Left lung (tissue), 10 donors: ENCODE data around the gene NR1D1. TPM values are rescaled to one million over a fixed set of nuclear protein-coding genes. Genes with fewer than 3 reads are reported as not detected.

ENCODE experiments used
- ATAC-seq: fragments of 200-7000 bp; cut with Tn5 transposase; one replicate; pipeline ENCODE4 v1.9.1; 2020; ENCODE audit warnings: moderate library complexity
- DNase-seq, 4 donors: peaks; one replicate each; pipeline ENCODE4 v3.0.0-alpha.2; 2013 to 2020
- H3K27ac ChIP-seq, 2 donors: fragments of 200-600 bp; sonication (generic) in 1 of 2; one replicate each; pipeline versions ENCODE4 v1.5.0 to v1.8.0; 2020 to 2021
- H3K27me3 ChIP-seq, 2 donors: fragments of 200-600 bp; sonication (generic) in 1 of 2; one replicate each; pipeline versions ENCODE4 v1.5.0 to v1.8.0; 2020 to 2021
- H3K36me3 ChIP-seq, 2 donors: fragments of 200-600 bp; sonication (generic) in 1 of 2; one replicate each; pipeline versions ENCODE4 v1.5.0 to v1.8.0; 2020 to 2021
- H3K4me1 ChIP-seq, 2 donors: fragments of 200-600 bp; one replicate each; pipeline ENCODE4 v1.8.0; 2021
- H3K4me3 ChIP-seq, 2 donors: fragments of 200-600 bp; sonication (generic) in 1 of 2; one replicate each; pipeline versions ENCODE4 v1.5.0 to v1.8.0; 2020 to 2021; ENCODE audit warnings: mild to moderate bottlenecking in 1 of 2
- H3K9me3 ChIP-seq, 2 donors: fragments of 200-600 bp; sonication (generic) in 1 of 2; one replicate each; pipeline versions ENCODE4 v1.5.0 to v1.8.0; 2020 to 2021
- CTCF ChIP-seq, 2 donors: fragments of 200-600 bp; sonication (generic) in 1 of 2; IDR thresholded peaks; one replicate each; pipeline versions ENCODE4 v1.5.0 to v1.8.0; 2021; ENCODE audit warnings: antibody characterized with exemption in 2 of 2
- intact Hi-C, 2 donors: fragments of 100-400 bp; cut with DNase I; formaldehyde crosslinking; loops; one replicate each; pipeline versions ENCODE4 v1.11.2 to v1.14.2; 2022
- polyA plus RNA-seq, 6 donors: library from polyadenylated mRNA; unstranded; fragments of 120-200 nt; gene quantifications; one replicate each; pipeline ENCODE4 v1.2.1, GENCODE V29; 2013; ENCODE audit not compliant: insufficient read length in 6 of 6
- total RNA-seq, 2 donors: library from RNA; stranded (reverse); fragmentation: NEBNext Ultra II Directional; extraction: Animal tissue kit (Norgen Biotek cat#: 25700); gene quantifications; one replicate each; pipeline ENCODE4 v1.2.1, GENCODE V29; 2021
- donor health status: DM: no; HTN: yes; CAD: no.
- donor health status: DM: no; HTN: no; CAD: no.

NR1D1 gene
- total and polyA plus RNA-seq, 8 donors: 3.0 to 11.4 (median 4.1) TPM

- no peak for DNase-seq
- intact Hi-C loops: no loop called here
- no peaks in the 10 kb centered on the region for H3K9me3 ChIP-seq
- no peaks in the 10 kb centered on the region for H3K27me3 ChIP-seq
- no peak overlapping the region for H3K27ac ChIP-seq
- peaks cover 7 to 49% of the 10 kb centered on the region in 2 donors for H3K4me1 ChIP-seq
- no peak for TF ChIP-seq CTCF (IDR thresholded peaks at IDR 0.05)
- peak; percentile 24 for ATAC-seq
- H3K4me3 ChIP-seq: no peak overlapping the region
- H3K36me3 ChIP-seq: peaks cover 3 to 72% of the 10 kb centered on the region in 2 donors
Measured at GRCh38 chr17:40091691-40092397, 8.5 kb downstream of the NR1D1 start.

GRCh38 chr17:40090237-40091119, 9.9 kb downstream of the NR1D1 start:
- Histone ChIP-seq H3K4me3 (no peak overlapping the region), H3K27me3 (no peaks in the 10 kb centered on the region), H3K36me3 (peaks cover 3 to 75% of the 10 kb centered on the region in 2 donors), H3K27ac (no peak overlapping the region), H3K4me1 (peaks cover 0 to 39% of the 10 kb centered on the region in 2 donors), H3K9me3 (no peaks in the 10 kb centered on the region)
- ATAC-seq (no peak), DNase-seq (no peak)
- intact Hi-C loops: no loop called here
- no peak for TF ChIP-seq CTCF (IDR thresholded peaks at IDR 0.05)

GRCh38 chr17:40089077-40089895, 11.1 kb downstream of the NR1D1 start:
- no peak for TF ChIP-seq CTCF (IDR thresholded peaks at IDR 0.05)
- peaks cover 3 to 75% of the 10 kb centered on the region in 2 donors for H3K36me3 ChIP-seq
- DNase-seq (no peak), ATAC-seq (no peak)
- no peaks in the 10 kb centered on the region for H3K9me3 ChIP-seq
- H3K27me3 ChIP-seq: no peaks in the 10 kb centered on the region
- intact Hi-C loops: no loop called here
- no peak overlapping the region for H3K27ac ChIP-seq
- H3K4me1 ChIP-seq: peaks cover 0 to 27% of the 10 kb centered on the region in 2 donors
- H3K4me3 ChIP-seq: no peak overlapping the region

- peaks cover 3 to 74% of the 10 kb centered on the region in 2 donors for H3K36me3 ChIP-seq
Measured at GRCh38 chr17:40087903-40088718, 12.3 kb downstream of the NR1D1 start.

More at GRCh38 chr17:40087903-40088718, 12.3 kb downstream of the NR1D1 start:
- Histone ChIP-seq H3K4me3 (no peak overlapping the region), H3K4me1 (peaks cover 0 to 16% of the 10 kb centered on the region in 2 donors), H3K27me3 (no peaks in the 10 kb centered on the region), H3K27ac (no peak overlapping the region), H3K9me3 (no peaks in the 10 kb centered on the region)
- no peak for TF ChIP-seq CTCF (IDR thresholded peaks at IDR 0.05)
- DNase-seq (no peak), ATAC-seq (no peak)
- intact Hi-C loops: no loop called here
